Activated gamma-delta T cell treated with Interleukin-2 at 50 U/mL for 16 hours (primary cell): ENCODE results near the gene PLCD1.
A peak's percentile ranks its signal among the peaks of the same experiment; 100 is the strongest.

Experiments used
- DNase-seq: peaks from one replicate; pipeline ENCODE4 v3.0.0-alpha.2; 2020

The PLCD1 gene

GRCh38 chr3:38016410-38016809, 13.0 kb downstream of the PLCD1 start:
- no peak for DNase-seq

GRCh38 chr3:38015984-38016383, 13.5 kb downstream of the PLCD1 start:
- no peak for DNase-seq

GRCh38 chr3:38015485-38015884, 14.0 kb downstream of the PLCD1 start:
- DNase-seq, result no peak

GRCh38 chr3:38011111-38011510, 18.3 kb downstream of the PLCD1 start:
- no peak for DNase-seq

GRCh38 chr3:38009807-38010591, 19.4 kb downstream of the PLCD1 start:
- no peak for DNase-seq

- no peak for DNase-seq
Measured at GRCh38 chr3:38008971-38009580, 20.4 kb downstream of the PLCD1 start.

- no peak for DNase-seq
Measured at GRCh38 chr3:38008191-38008701, 21.2 kb downstream of the PLCD1 start.

- no peak for DNase-seq
Measured at GRCh38 chr3:38007754-38008090, 21.7 kb downstream of the PLCD1 start.

GRCh38 chr3:38006445-38006995, 22.9 kb downstream of the PLCD1 start:
- DNase-seq, result no peak

GRCh38 chr3:38006031-38006430, 23.4 kb downstream of the PLCD1 start:
- DNase-seq, result no peak

- DNase-seq, result no peak
Measured at GRCh38 chr3:38005076-38006020, 24.1 kb downstream of the PLCD1 start.

- peak; percentile 58 for DNase-seq
Measured at GRCh38 chr3:38004415-38005075, 24.9 kb downstream of the PLCD1 start.

GRCh38 chr3:38003817-38004414, 25.5 kb downstream of the PLCD1 start:
- DNase-seq, result no peak

GRCh38 chr3:38003371-38003816, 26.0 kb downstream of the PLCD1 start:
- peak; percentile 55 for DNase-seq

- DNase-seq, result no peak
Measured at GRCh38 chr3:38002940-38003339, 26.5 kb downstream of the PLCD1 start.

GRCh38 chr3:38002291-38002876, 27.1 kb downstream of the PLCD1 start:
- DNase-seq, result no peak

GRCh38 chr3:38001456-38002081, 27.9 kb downstream of the PLCD1 start:
- DNase-seq, result no peak

- no peak for DNase-seq
Measured at GRCh38 chr3:38000965-38001455, 28.4 kb downstream of the PLCD1 start.

- no peak for DNase-seq
Measured at GRCh38 chr3:38000242-38000916, 29.1 kb downstream of the PLCD1 start.

- no peak for DNase-seq
Measured at GRCh38 chr3:37999836-38000235, 29.6 kb downstream of the PLCD1 start.
